SJSA1 (cell line): Measurements from ENCODE around the gene IFT43. TPM values are rescaled to one million over a fixed set of nuclear protein-coding genes. Genes with fewer than 3 reads are reported as not detected.

ENCODE experiments used
- DNase-seq, 2 experiments: peaks; one replicate each; pipeline ENCODE4 v3.0.0-alpha.2; 2015 to 2020; ENCODE audit warnings: low spot score in 2 of 2, low read depth in 1 of 2
- H3K27ac ChIP-seq: fragments of 250-450 bp; sonication (Bioruptor Pico); 2 replicates; pipeline ENCODE4 v1.5.1; 2020; ENCODE audit warnings: mild to moderate bottlenecking, moderate library complexity
- H3K27me3 ChIP-seq: fragments of 250-450 bp; sonication (Bioruptor Pico); replicated peaks from 2 replicates; pipeline ENCODE4 v1.5.1; 2020; ENCODE audit warnings: mild to moderate bottlenecking, moderate library complexity
- H3K36me3 ChIP-seq: fragments of 250-450 bp; sonication (Bioruptor Pico); 2 replicates; pipeline ENCODE4 v1.5.1; 2020; ENCODE audit warnings: mild to moderate bottlenecking
- H3K4me1 ChIP-seq: fragments of 250-450 bp; sonication (Bioruptor Pico); replicated peaks from 2 replicates; pipeline ENCODE4 v1.6.1; 2021; ENCODE audit warnings: mild to moderate bottlenecking
- H3K4me3 ChIP-seq: fragments of 250-450 bp; sonication (Bioruptor Pico); 2 replicates; pipeline ENCODE4 v1.5.1; 2020; ENCODE audit warnings: mild to moderate bottlenecking
- H3K9me3 ChIP-seq: fragments of 250-450 bp; sonication (Bioruptor Pico); replicated peaks from 2 replicates; pipeline ENCODE4 v1.5.1; 2020; ENCODE audit warnings: mild to moderate bottlenecking
- total RNA-seq: library from RNA; depleted of rRNA; stranded (reverse); fragments of >200 nt; shearing (Covaris generic); gene quantifications from 2 replicates; pipeline ENCODE4 v1.2.3, GENCODE V29; 2014

The IFT43 gene
- total RNA-seq, 1 experiment from 2014 or later, result 20.5 TPM

GRCh38 chr14:75971509-75971908 lies 14.1 kb upstream of the IFT43 start:
- Histone ChIP-seq H3K27me3 (peaks cover 5% of the 10 kb centered on the region), H3K4me1 (no peaks in the 10 kb centered on the region), H3K36me3 (no peaks in the 10 kb centered on the region), H3K4me3 (no peak overlapping the region), H3K9me3 (no peaks in the 10 kb centered on the region), H3K27ac (no peak overlapping the region)
- no peak for DNase-seq

- Histone ChIP-seq H3K36me3 (no peaks in the 10 kb centered on the region), H3K4me3 (no peak overlapping the region), H3K27ac (no peak overlapping the region), H3K4me1 (no peaks in the 10 kb centered on the region), H3K27me3 (peaks cover 5% of the 10 kb centered on the region), H3K9me3 (no peaks in the 10 kb centered on the region)
- DNase-seq, result no peak
These were observed 12.7 kb upstream of the IFT43 start for GRCh38 chr14:75972801-75973421.

- Histone ChIP-seq H3K4me3 (no peak overlapping the region), H3K9me3 (no peaks in the 10 kb centered on the region), H3K36me3 (no peaks in the 10 kb centered on the region), H3K4me1 (peaks cover 4% of the 10 kb centered on the region; the same call in 1 of the 2 replicates), H3K27ac (no peak overlapping the region), H3K27me3 (peaks cover 8% of the 10 kb centered on the region)
- DNase-seq, result no peak
These were observed 8.6 kb upstream of the IFT43 start for GRCh38 chr14:75976826-75977581.

GRCh38 chr14:75977582-75977943 lies 8.0 kb upstream of the IFT43 start:
- DNase-seq, result no peak

GRCh38 chr14:75978249-75978731 lies 7.3 kb upstream of the IFT43 start:
- no peak for DNase-seq
- H3K4me3 ChIP-seq, result no peak overlapping the region

More at GRCh38 chr14:75977582-75977943, 8.0 kb upstream of the IFT43 start:
- H3K36me3 ChIP-seq, result no peaks in the 10 kb centered on the region
- H3K4me1 ChIP-seq, result peaks cover 4% of the 10 kb centered on the region; the same call in 1 of the 2 replicates
- H3K9me3 ChIP-seq, result no peaks in the 10 kb centered on the region
- H3K27me3 ChIP-seq, result peaks cover 8% of the 10 kb centered on the region
- no peak overlapping the region for H3K4me3 ChIP-seq
- H3K27ac ChIP-seq, result no peak overlapping the region

GRCh38 chr14:75979071-75979571 lies 6.4 kb upstream of the IFT43 start:
- Histone ChIP-seq H3K4me3 (no peak overlapping the region), H3K9me3 (no peaks in the 10 kb centered on the region), H3K27ac (no peak overlapping the region), H3K27me3 (peaks cover 14% of the 10 kb centered on the region), H3K4me1 (peaks cover 7% of the 10 kb centered on the region), H3K36me3 (no peaks in the 10 kb centered on the region)
- DNase-seq, result no peak

More at GRCh38 chr14:75978249-75978731, 7.3 kb upstream of the IFT43 start:
- peaks cover 11% of the 10 kb centered on the region for H3K27me3 ChIP-seq
- H3K9me3 ChIP-seq, result no peaks in the 10 kb centered on the region
- peaks cover 7% of the 10 kb centered on the region for H3K4me1 ChIP-seq
- no peaks in the 10 kb centered on the region for H3K36me3 ChIP-seq
- no peak overlapping the region for H3K27ac ChIP-seq

GRCh38 chr14:75979648-75980565 lies 5.7 kb upstream of the IFT43 start:
- no peaks in the 10 kb centered on the region for H3K36me3 ChIP-seq
- peaks cover 7% of the 10 kb centered on the region for H3K4me1 ChIP-seq
- no peak overlapping the region for H3K4me3 ChIP-seq
- H3K9me3 ChIP-seq, result no peaks in the 10 kb centered on the region
- no peak overlapping the region for H3K27ac ChIP-seq
- peaks cover 14% of the 10 kb centered on the region for H3K27me3 ChIP-seq
- DNase-seq, result no peak

- DNase-seq, result no peak
- Histone ChIP-seq H3K4me3 (no peak overlapping the region), H3K9me3 (no peaks in the 10 kb centered on the region), H3K4me1 (peaks cover 7% of the 10 kb centered on the region), H3K27me3 (peaks cover 16% of the 10 kb centered on the region), H3K27ac (no peak overlapping the region), H3K36me3 (no peaks in the 10 kb centered on the region)
These were observed 4.7 kb upstream of the IFT43 start for GRCh38 chr14:75980856-75981255.

GRCh38 chr14:75981426-75982265 lies 3.9 kb upstream of the IFT43 start, which contains the start of gene TGFB3:
Gene TGFB3, minus strand, starts transcription at chr14:75981995. Its CDS starts 1,102 bp downstream, at chr14:75980893.
- DNase-seq, result peak; percentile 51 to 60
- peaks cover 13% of the 10 kb centered on the region for H3K27me3 ChIP-seq
- peaks cover 13% of the 10 kb centered on the region for H3K4me1 ChIP-seq
- no peaks in the 10 kb centered on the region for H3K36me3 ChIP-seq
- no peaks in the 10 kb centered on the region for H3K9me3 ChIP-seq
- no peak within 1 kb of the TSS for H3K27ac ChIP-seq
- H3K4me3 ChIP-seq, result peak within 1 kb of the TSS; percentile 60

GRCh38 chr14:75982266-75983018 lies 3.1 kb upstream of the IFT43 start:
- Histone ChIP-seq H3K4me1 (peaks cover 13% of the 10 kb centered on the region), H3K27ac (no peak overlapping the region), H3K9me3 (no peaks in the 10 kb centered on the region), H3K4me3 (peak overlapping the region; percentile 60), H3K27me3 (peaks cover 13% of the 10 kb centered on the region), H3K36me3 (no peaks in the 10 kb centered on the region)
- DNase-seq, result peak; percentile 74 to 77

GRCh38 chr14:75983019-75983358 lies 2.6 kb upstream of the IFT43 start:
- H3K9me3 ChIP-seq, result no peaks in the 10 kb centered on the region
- no peak for DNase-seq
- peaks cover 13% of the 10 kb centered on the region for H3K27me3 ChIP-seq
- H3K4me1 ChIP-seq, result peaks cover 13% of the 10 kb centered on the region
- peak overlapping the region; percentile 60; the same call in 1 of the 2 replicates for H3K4me3 ChIP-seq
- H3K36me3 ChIP-seq, result no peaks in the 10 kb centered on the region
- no peak overlapping the region for H3K27ac ChIP-seq

GRCh38 chr14:75984674-75985073 lies 889 bp upstream of the IFT43 start:
- no peak for DNase-seq
- Histone ChIP-seq H3K4me1 (peaks cover 13% of the 10 kb centered on the region), H3K27ac (no peak overlapping the region), H3K36me3 (no peaks in the 10 kb centered on the region), H3K4me3 (no peak overlapping the region), H3K9me3 (no peaks in the 10 kb centered on the region), H3K27me3 (peaks cover 13% of the 10 kb centered on the region)
